Measurements from ENCODE around the gene P2RX6.
"Not testable (repeated sequence)": the region's sequence is repeated elsewhere in the genome, so short reads cannot be mapped to it uniquely, and the experiment has no call there.

The P2RX6 gene

GRCh38 chr22:20967697-20968211 lies 47.2 kb upstream of the P2RX6 start:
- no peak overlapping the region for H2AFZ ChIP-seq (ENCODE audit: low read length)
- H3F3A ChIP-seq (ENCODE audit: low read depth) = no peaks in the 10 kb centered on the region
- H3K36me3 ChIP-seq (ENCODE audit: insufficient read depth, low read length) = no peaks in the 10 kb centered on the region
- H3K27me3 ChIP-seq (ENCODE audit: insufficient read depth, low read length, poor library complexity, severe bottlenecking) = no peaks in the 10 kb centered on the region
- no peaks in the 10 kb centered on the region for H3K79me2 ChIP-seq (ENCODE audit: insufficient read depth, low read length)
- no peaks in the 10 kb centered on the region for H3K9me3 ChIP-seq (ENCODE audit: insufficient read depth, low read depth, low read length)
- no peak overlapping the region for H3K4me2 ChIP-seq (ENCODE audit: low read depth, low read length, poor library complexity, severe bottlenecking)
- no peak overlapping the region for H3K4me3 ChIP-seq (ENCODE audit: low read length, poor library complexity, severe bottlenecking)
- no peak for TF ChIP-seq EZH2phosphoT487 (IDR thresholded peaks at IDR 0.05; ENCODE audit: borderline replicate concordance)
- no peak for TF ChIP-seq CTCF (conservative IDR thresholded peaks at IDR 0.05; ENCODE audit: low read length)
- no peaks in the 10 kb centered on the region for H4K20me1 ChIP-seq (ENCODE audit: insufficient read depth, low read length, poor library complexity, severe bottlenecking)
- no peak overlapping the region for H3K9ac ChIP-seq (ENCODE audit: low read depth, low read length, poor library complexity, severe bottlenecking)
- H3K9me2 ChIP-seq (replicated peaks; ENCODE audit: low read depth, low read length) = no peaks in the 10 kb centered on the region
- peaks cover 5% of the 10 kb centered on the region for H3K4me1 ChIP-seq (ENCODE audit: insufficient read depth, low read length, poor library complexity, severe bottlenecking)

GRCh38 chr22:20968281-20968977 lies 46.5 kb upstream of the P2RX6 start:
- Histone ChIP-seq H3K36me3 (ENCODE audit: insufficient read depth, low read length) (no peaks in the 10 kb centered on the region), H3K9me2 (replicated peaks; ENCODE audit: low read depth, low read length) (no peaks in the 10 kb centered on the region), H3F3A (ENCODE audit: low read depth) (no peaks in the 10 kb centered on the region), H3K27me3 (ENCODE audit: insufficient read depth, low read length, poor library complexity, severe bottlenecking) (no peaks in the 10 kb centered on the region), H3K79me2 (ENCODE audit: insufficient read depth, low read length) (no peaks in the 10 kb centered on the region), H3K4me2 (ENCODE audit: low read depth, low read length, poor library complexity, severe bottlenecking) (no peak overlapping the region), H4K20me1 (ENCODE audit: insufficient read depth, low read length, poor library complexity, severe bottlenecking) (no peaks in the 10 kb centered on the region), H3K4me1 (ENCODE audit: insufficient read depth, low read length, poor library complexity, severe bottlenecking) (peaks cover 5% of the 10 kb centered on the region), H2AFZ (ENCODE audit: low read length) (no peak overlapping the region), H3K9me3 (ENCODE audit: insufficient read depth, low read depth, low read length) (no peaks in the 10 kb centered on the region), H3K4me3 (ENCODE audit: low read length, poor library complexity, severe bottlenecking) (no peak overlapping the region), H3K9ac (ENCODE audit: low read depth, low read length, poor library complexity, severe bottlenecking) (no peak overlapping the region)
- TF ChIP-seq EZH2phosphoT487 (IDR thresholded peaks at IDR 0.05; ENCODE audit: borderline replicate concordance) (no peak), CTCF (conservative IDR thresholded peaks at IDR 0.05; ENCODE audit: low read length) (no peak)

- Histone ChIP-seq H3K9ac (ENCODE audit: low read depth, low read length, poor library complexity, severe bottlenecking) (no peak overlapping the region), H3K4me2 (ENCODE audit: low read depth, low read length, poor library complexity, severe bottlenecking) (no peak overlapping the region), H4K20me1 (ENCODE audit: insufficient read depth, low read length, poor library complexity, severe bottlenecking) (no peaks in the 10 kb centered on the region)
Observed at GRCh38 chr22:20970939-20971657, 43.9 kb upstream of the P2RX6 start.

GRCh38 chr22:20972014-20972694 lies 42.8 kb upstream of the P2RX6 start:
- H3K9ac ChIP-seq (ENCODE audit: low read depth, low read length, poor library complexity, severe bottlenecking); H3F3A ChIP-seq (ENCODE audit: low read depth); H3K4me2 ChIP-seq (ENCODE audit: low read depth, low read length, poor library complexity, severe bottlenecking); H3K36me3 ChIP-seq (ENCODE audit: insufficient read depth, low read length); H3K4me3 ChIP-seq (ENCODE audit: low read length, poor library complexity, severe bottlenecking); H3K9me2 ChIP-seq (replicated peaks; ENCODE audit: low read depth, low read length); H3K27me3 ChIP-seq (ENCODE audit: insufficient read depth, low read length, poor library complexity, severe bottlenecking); H3K4me1 ChIP-seq (ENCODE audit: insufficient read depth, low read length, poor library complexity, severe bottlenecking); H4K20me1 ChIP-seq (ENCODE audit: insufficient read depth, low read length, poor library complexity, severe bottlenecking); H2AFZ ChIP-seq (ENCODE audit: low read length); H3K9me3 ChIP-seq (ENCODE audit: insufficient read depth, low read depth, low read length); H3K79me2 ChIP-seq (ENCODE audit: insufficient read depth, low read length): not testable (repeated sequence)

More at GRCh38 chr22:20970939-20971657, 43.9 kb upstream of the P2RX6 start:
- TF ChIP-seq EZH2phosphoT487 (IDR thresholded peaks at IDR 0.05; ENCODE audit: borderline replicate concordance) (no peak), CTCF (conservative IDR thresholded peaks at IDR 0.05; ENCODE audit: low read length) (no peak)
- Histone ChIP-seq H3K4me3 (ENCODE audit: low read length, poor library complexity, severe bottlenecking) (no peak overlapping the region), H3K4me1 (ENCODE audit: insufficient read depth, low read length, poor library complexity, severe bottlenecking) (peaks cover under 1% of the 10 kb centered on the region), H3K9me2 (replicated peaks; ENCODE audit: low read depth, low read length) (no peaks in the 10 kb centered on the region), H3K36me3 (ENCODE audit: insufficient read depth, low read length) (no peaks in the 10 kb centered on the region), H3F3A (ENCODE audit: low read depth) (no peaks in the 10 kb centered on the region), H3K9me3 (ENCODE audit: insufficient read depth, low read depth, low read length) (no peaks in the 10 kb centered on the region), H3K27me3 (ENCODE audit: insufficient read depth, low read length, poor library complexity, severe bottlenecking) (no peaks in the 10 kb centered on the region), H3K79me2 (ENCODE audit: insufficient read depth, low read length) (no peaks in the 10 kb centered on the region), H2AFZ (ENCODE audit: low read length) (no peak overlapping the region)

Data from Loucy (cell line).